GM10847 (cell line): ENCODE results near the gene NKAP.

ENCODE experiments used
- POLR2A ChIP-seq: IDR thresholded peaks from 2 replicates; pipeline ENCODE4 v1.6.1; 2011; ENCODE audit not compliant: insufficient read length; ENCODE audit errors: extremely low read depth

Gene NKAP

GRCh38 chrX:119878740-119879139, 64.8 kb downstream of the NKAP start:
- no peak for TF ChIP-seq POLR2A

- peak; percentile 83 for TF ChIP-seq POLR2A
These were observed 71.8 kb downstream of the NKAP start, which contains the start of the genes NDUFA1 and RNF113A for GRCh38 chrX:119871599-119872395. TSS of gene NDUFA1 (plus strand) at chrX:119871832. CDS start at chrX:119871912, 80 bp downstream. TSS of gene RNF113A (minus strand) at chrX:119871733. CDS start at chrX:119871613, 120 bp downstream.

- no peak for TF ChIP-seq POLR2A
These were observed 72.3 kb downstream of the NKAP start for GRCh38 chrX:119871245-119871598.
